Measurements from ENCODE around the gene ASPG. TPM values are rescaled to one million over a fixed set of nuclear protein-coding genes. Genes with fewer than 3 reads are reported as not detected.

Gene ASPG
- total RNA-seq (2022; extraction: Qiagen RNA extraction), result 0.13 to 0.72 TPM in 2 of 5 replicates, not detected in the others

GRCh38 chr14:104085032-104085888 lies at the start of gene ASPG:
TSS of gene ASPG (plus strand) at chr14:104085700. CDS start at chr14:104085771, 71 bp downstream.

DNA sequence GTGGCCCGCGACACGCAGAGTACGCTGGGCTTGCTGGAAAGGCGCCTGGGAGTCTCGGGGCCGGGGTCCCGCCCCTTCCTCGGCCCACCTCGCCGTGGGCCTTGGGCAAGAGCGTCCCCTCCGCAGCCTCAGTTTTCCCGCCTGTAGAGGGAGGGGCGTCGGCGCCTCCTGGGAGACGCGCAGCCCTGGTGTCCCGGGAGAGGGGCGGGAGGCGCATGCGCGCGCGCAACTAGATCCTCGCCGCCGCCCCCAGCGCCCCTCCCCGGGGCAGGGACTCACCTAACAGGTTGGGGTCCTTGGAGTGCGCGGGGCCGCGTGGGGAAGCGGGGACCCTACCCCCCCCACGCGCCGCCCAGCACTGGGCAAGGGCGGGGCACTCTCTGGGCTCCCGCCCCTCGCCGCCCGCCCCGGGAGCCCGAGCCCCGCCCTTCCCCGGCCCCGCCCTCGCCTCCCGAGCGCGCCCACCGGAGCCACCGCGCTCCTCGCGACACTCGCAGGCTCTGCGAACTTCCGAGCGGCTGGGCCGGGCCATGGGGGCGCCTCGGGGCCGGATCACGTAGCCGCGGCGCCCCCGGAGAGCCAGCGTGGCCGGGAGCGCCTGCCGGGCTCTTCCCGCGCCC lies 52.7 kb downstream of the ASPG start, which contains the start of gene KIF26A:
Gene KIF26A (plus strand): TSS at position 490 of the 620 bp plus-strand sequence. CDS start 136 bp downstream, outside the sequence.

Other genes starting within 250 kb of the ASPG start
- 4.0 to 5.6 TPM (median 4.6 TPM) in 5 replicates for gene PPP1R13B, start 238.1 kb upstream of the ASPG start, total RNA-seq (2022; extraction: Qiagen RNA extraction)
- 0.14 to 0.40 TPM (median 0.28 TPM) in 4 of 5 replicates, not detected in the other for gene TDRD9, start 157.2 kb upstream of the ASPG start, total RNA-seq (2022; extraction: Qiagen RNA extraction)
- not detected in 5 replicates for gene RD3L, start 143.2 kb upstream of the ASPG start, total RNA-seq (2022; extraction: Qiagen RNA extraction)
- 1.7 to 4.3 TPM (median 4.2 TPM) in 5 replicates for gene KIF26A, start 52.9 kb downstream of the ASPG start, total RNA-seq (2022; extraction: Qiagen RNA extraction)